HG03520 (cell line): Measurements from ENCODE around the gene LETM1.

ENCODE experiments used
- ATAC-seq: cut with Tn5 transposase; IDR thresholded peaks from one replicate; pipeline ENCODE4 v1.9.1; 2021; ENCODE audit warnings: mild to moderate bottlenecking, moderate library complexity; ENCODE audit not compliant: unreplicated experiment

LETM1 gene

GRCh38 chr4:1797298-1797860 lies 58.6 kb downstream of the LETM1 start:
- no peak for ATAC-seq

- no peak for ATAC-seq
Observed at GRCh38 chr4:1796486-1797204, 59.3 kb downstream of the LETM1 start.

- ATAC-seq: no peak
Observed at GRCh38 chr4:1795299-1796195, 60.4 kb downstream of the LETM1 start.

- no peak for ATAC-seq
Observed at GRCh38 chr4:1794809-1795298, 61.1 kb downstream of the LETM1 start.

GRCh38 chr4:1793940-1794808 lies 61.8 kb downstream of the LETM1 start:
- ATAC-seq: no peak

- no peak for ATAC-seq
Observed at GRCh38 chr4:1793496-1793840, 62.5 kb downstream of the LETM1 start.

GRCh38 chr4:1792832-1793495 lies 63.0 kb downstream of the LETM1 start, which contains the start of gene FGFR3:
TSS of gene FGFR3 (plus strand) at chr4:1793293. CDS start at chr4:1793935, 642 bp downstream.
- no peak for ATAC-seq

- ATAC-seq: no peak
Observed at GRCh38 chr4:1792158-1792831, 63.7 kb downstream of the LETM1 start.

- ATAC-seq: no peak
Observed at GRCh38 chr4:1790005-1790404, 66.0 kb downstream of the LETM1 start.

- ATAC-seq: no peak
Observed at GRCh38 chr4:1789552-1789951, 66.4 kb downstream of the LETM1 start.

- no peak for ATAC-seq
Observed at GRCh38 chr4:1788254-1788973, 67.5 kb downstream of the LETM1 start.

- ATAC-seq: no peak
Observed at GRCh38 chr4:1787411-1788077, 68.4 kb downstream of the LETM1 start.

GRCh38 chr4:1786544-1787362 lies 69.2 kb downstream of the LETM1 start:
- no peak for ATAC-seq

GRCh38 chr4:1785592-1785991 lies 70.4 kb downstream of the LETM1 start:
- no peak for ATAC-seq

GRCh38 chr4:1784789-1785591 lies 71.0 kb downstream of the LETM1 start:
- ATAC-seq: no peak

GRCh38 chr4:1784395-1784788 lies 71.6 kb downstream of the LETM1 start:
- no peak for ATAC-seq

GRCh38 chr4:1783970-1784369 lies 72.0 kb downstream of the LETM1 start:
- no peak for ATAC-seq
